SK-N-SH (cell line): ENCODE measurements around the gene PLCB1. TPM values are rescaled to one million over a fixed set of nuclear protein-coding genes. Genes with fewer than 3 reads are reported as not detected.

Experiments
- CTCF ChIA-PET: fragments of 300-600, 350-600 bp; formaldehyde crosslinking; extraction: SDS; loops from one replicate; lab custom pipeline; 2021; lab: Yijun Ruan, JAX
- POLR2A ChIA-PET: fragments of 350-600 bp; sonication (Branson Sonifier 250); formaldehyde crosslinking; extraction: SDS; loops from one replicate; lab custom pipeline; 2020; ENCODE audit warnings: antibody characterized with exemption, inconsistent platforms; lab: Yijun Ruan, JAX
- DNase-seq: peaks from one replicate; pipeline ENCODE4 v3.0.0; 2012
- H2AFZ ChIP-seq: fragments of 200-600 bp; sonication (generic); 2 replicates; pipeline ENCODE4 v1.8.1; 2016; ENCODE audit warnings: antibody characterized with exemption, mild to moderate bottlenecking, low read depth
- H3F3A ChIP-seq: fragments of 200-600 bp; sonication (generic); replicated peaks from 2 replicates; pipeline ENCODE3; 2016; ENCODE audit warnings: antibody characterized with exemption, mild to moderate bottlenecking; ENCODE audit not compliant: insufficient read depth
- H3K27ac ChIP-seq, 2 experiments: fragments of 200-500 bp in 1 of 2; fragments of 200-600 bp in 1 of 2; sonication (Bioruptor generic) in 1 of 2; sonication (generic), shearing (Covaris generic) in 1 of 2; 2 replicates each; pipeline versions ENCODE4 v1.5.1 to v1.6.1; 2014 to 2016; ENCODE audit warnings: low read depth in 2 of 2, inconsistent platforms in 1 of 2, low read length in 1 of 2, mild to moderate bottlenecking in 1 of 2, mixed read lengths in 1 of 2
- H3K27me3 ChIP-seq: fragments of 200-600 bp; sonication (generic), shearing (Covaris generic); 2 replicates; pipeline ENCODE4 v1.6.1; 2016; ENCODE audit warnings: mixed run types; ENCODE audit not compliant: insufficient read depth
- H3K36me3 ChIP-seq, 2 experiments: fragments of 200-500 bp in 1 of 2; fragments of 200-600 bp in 1 of 2; sonication (Bioruptor generic) in 1 of 2; sonication (generic) in 1 of 2; replicated peaks in 1 of 2; 2 replicates each; pipeline versions ENCODE3 to v1.5.1; 2014 to 2016; ENCODE audit warnings: low read length in 1 of 2, mild to moderate bottlenecking in 1 of 2; ENCODE audit not compliant: insufficient read depth in 2 of 2, control insufficient read depth in 1 of 2
- H3K4me1 ChIP-seq, 2 experiments: fragments of 200-500 bp in 1 of 2; fragments of 200-600 bp in 1 of 2; sonication (Bioruptor generic) in 1 of 2; sonication (generic), shearing (Covaris generic) in 1 of 2; 2 replicates each; pipeline versions ENCODE4 v1.5.1 to v1.6.1; 2014 to 2016; ENCODE audit warnings: low read depth in 1 of 2, low read length in 1 of 2, mixed run types in 1 of 2; ENCODE audit not compliant: insufficient read depth in 2 of 2, control insufficient read depth in 1 of 2
- H3K4me2 ChIP-seq: fragments of 200-600 bp; sonication (generic), shearing (Covaris generic); 2 replicates; pipeline ENCODE4 v1.6.1; 2017; ENCODE audit warnings: mixed run types
- H3K4me3 ChIP-seq, 2 experiments: fragments of 200-500 bp in 1 of 2; fragments of 200-600 bp in 1 of 2; sonication (Bioruptor generic) in 1 of 2; sonication (generic), shearing (Covaris generic) in 1 of 2; 2 replicates each; pipeline versions ENCODE4 v1.5.1 to v1.8.1; 2014 to 2016; ENCODE audit warnings: low read depth in 2 of 2, inconsistent platforms in 1 of 2, low read length in 1 of 2, mild to moderate bottlenecking in 1 of 2, mixed read lengths in 1 of 2, moderate library complexity in 1 of 2
- H3K79me2 ChIP-seq: fragments of 200-600 bp; sonication (generic); 2 replicates; pipeline ENCODE4 v1.8.1; 2017; ENCODE audit warnings: mild to moderate bottlenecking; ENCODE audit not compliant: insufficient read depth
- H3K9ac ChIP-seq: fragments of 200-600 bp; sonication (generic); 2 replicates; pipeline ENCODE4 v1.6.1; 2017; ENCODE audit warnings: mixed run types
- H3K9me2 ChIP-seq: fragments of 200-600 bp; sonication (generic); 2 replicates; pipeline ENCODE4 v1.6.1; 2017; ENCODE audit warnings: mixed run types
- H3K9me3 ChIP-seq: fragments of 200-600 bp; sonication (generic); 2 replicates; pipeline ENCODE4 v1.6.1; 2017; ENCODE audit warnings: mixed run types, mild to moderate bottlenecking, moderate library complexity
- H4K20me1 ChIP-seq: fragments of 200-600 bp; sonication (generic); 2 replicates; pipeline ENCODE4 v1.6.1; 2017; ENCODE audit warnings: mild to moderate bottlenecking, mixed run types; ENCODE audit not compliant: insufficient read depth
- ELF1 ChIP-seq: IDR thresholded peaks from 2 replicates; pipeline ENCODE4 v1.4.0; 2012
- EZH2phosphoT487 ChIP-seq: fragments of 200-600 bp; sonication (generic); IDR thresholded peaks from 2 replicates; pipeline ENCODE4 v1.6.1; 2017; ENCODE audit warnings: low read depth, mixed run types, mild to moderate bottlenecking, antibody characterized with exemption, moderate library complexity, borderline replicate concordance
- FOSL2 ChIP-seq: IDR thresholded peaks from 2 replicates; pipeline ENCODE4 v1.4.0; 2012; ENCODE audit warnings: low read depth, mild to moderate bottlenecking, moderate library complexity, borderline replicate concordance
- FOXJ3 ChIP-seq: sonication (generic); formaldehyde crosslinking; IDR thresholded peaks from 2 replicates; pipeline ENCODE4 v1.5.1; 2020; ENCODE audit warnings: mild to moderate bottlenecking, missing genetic modification reagents
- GABPA ChIP-seq: IDR thresholded peaks from 2 replicates; pipeline ENCODE4 v1.4.0; 2012; ENCODE audit warnings: low read depth, mild to moderate bottlenecking
- GATA2 ChIP-seq: sonication (generic); formaldehyde crosslinking; IDR thresholded peaks from 2 replicates; pipeline ENCODE4 v1.5.0; 2020; ENCODE audit warnings: mild to moderate bottlenecking, missing genetic modification reagents
- JUND ChIP-seq: IDR thresholded peaks from 2 replicates; pipeline ENCODE4 v1.4.0; 2012
- MAX ChIP-seq: IDR thresholded peaks from 2 replicates; pipeline ENCODE4 v1.4.0; 2012; ENCODE audit warnings: low read depth
- NFIC ChIP-seq: IDR thresholded peaks from 2 replicates; pipeline ENCODE4 v1.4.0; 2012; ENCODE audit warnings: borderline replicate concordance
- NRF1 ChIP-seq: IDR thresholded peaks from 2 replicates; pipeline ENCODE4 v1.6.1; 2012; ENCODE audit warnings: low read depth, mild to moderate bottlenecking, low read length
- POLR2AphosphoS5 ChIP-seq: IDR thresholded peaks from 2 replicates; pipeline ENCODE4 v1.6.1; 2012; ENCODE audit warnings: low read depth, low read length
- RAD21 ChIP-seq: IDR thresholded peaks from 2 replicates; pipeline ENCODE4 v1.6.1; 2012; ENCODE audit warnings: mild to moderate bottlenecking, low read length
- RCOR1 ChIP-seq: fragments of 150-350 bp; IDR thresholded peaks from 2 replicates; pipeline ENCODE4 v1.6.1; 2017; ENCODE audit warnings: antibody characterized with exemption, low read length
- RXRA ChIP-seq: IDR thresholded peaks from 2 replicates; pipeline ENCODE4 v1.4.0; 2012; ENCODE audit warnings: low read depth, mild to moderate bottlenecking, borderline replicate concordance
- SIN3A ChIP-seq: IDR thresholded peaks from 2 replicates; pipeline ENCODE4 v1.6.1; 2012; ENCODE audit warnings: low read depth, mild to moderate bottlenecking, low read length, moderate library complexity, borderline replicate concordance
- SMC3 ChIP-seq: IDR thresholded peaks from 2 replicates; pipeline ENCODE4 v1.6.1; 2012; ENCODE audit warnings: low read depth, low read length, improper control_type of control experiment
- TCF12 ChIP-seq: IDR thresholded peaks from 2 replicates; pipeline ENCODE4 v1.4.0; 2012
- TEAD4 ChIP-seq: IDR thresholded peaks from 2 replicates; pipeline ENCODE4 v1.4.0; 2012; ENCODE audit warnings: mild to moderate bottlenecking, borderline replicate concordance; ENCODE audit not compliant: insufficient read depth
- YY1 ChIP-seq: IDR thresholded peaks from 2 replicates; pipeline ENCODE4 v1.4.0; 2012; ENCODE audit warnings: low read depth, mild to moderate bottlenecking
- ZBTB33 ChIP-seq: IDR thresholded peaks from 2 replicates; pipeline ENCODE4 v1.4.0; 2012; ENCODE audit warnings: low read depth, borderline replicate concordance
- WGBS: methylation state at CpG from one replicate; pipeline ENCODE4 v1.1.6; 2017; ENCODE audit warnings: low lambda C conversion rate; 5-methylcytosine and 5-hydroxymethylcytosine counted together
- polyA plus RNA-seq, 3 experiments: library from polyadenylated mRNA; depleted of rRNA; stranded (reverse); fragments of >200 nt; gene quantifications; 2 replicates each; pipeline ENCODE4 v1.2.3, GENCODE V29; 2012
- TF ChIP-seq, protein P1 (sequence below): fragments of 200-600 bp; sonication (generic); IDR thresholded peaks from 2 replicates; pipeline ENCODE4 v1.6.1; 2017; ENCODE audit warnings: antibody characterized with exemption, mild to moderate bottlenecking, moderate library complexity
- TF ChIP-seq, protein P2 (sequence below): IDR thresholded peaks from 2 replicates; pipeline ENCODE4 v1.4.0; 2012; ENCODE audit warnings: low read depth, borderline replicate concordance

Gene PLCB1
- polyA plus RNA-seq, 1 of the 3 experiments (the other 2 are of a cell fraction), result 10.5 TPM

DNA sequence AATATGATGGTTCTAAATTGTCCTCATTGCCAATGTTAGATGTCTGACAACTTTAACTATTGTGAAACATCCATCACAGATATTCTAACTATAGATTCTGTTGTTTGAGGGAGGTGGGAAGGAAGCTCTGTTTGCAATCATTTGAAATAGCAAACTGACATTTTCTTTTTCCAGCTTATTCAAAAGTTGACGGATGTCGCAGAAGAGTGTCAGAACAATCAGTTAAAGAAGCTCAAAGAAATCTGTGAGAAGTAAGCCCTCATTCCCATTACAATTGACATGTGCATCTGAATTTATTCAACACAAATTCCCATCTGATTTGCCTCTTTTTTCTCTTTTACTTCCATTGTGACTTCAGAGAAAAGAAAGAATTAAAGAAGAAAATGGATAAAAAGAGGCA is 656.2 kb downstream of the PLCB1 start:
- Histone ChIP-seq H2AFZ (no peak overlapping the region), H3F3A (no peaks in the 10 kb centered on the region), H3K4me3 (no peak overlapping the region), H3K4me2 (no peak overlapping the region), H3K9me2 (no peaks in the 10 kb centered on the region), H3K27ac (no peak overlapping the region), H3K9ac (no peak overlapping the region), H4K20me1 (no peaks in the 10 kb centered on the region), H3K79me2 (no peaks in the 10 kb centered on the region), H3K9me3 (no peaks in the 10 kb centered on the region), H3K36me3 (peaks cover 25 to 27% of the 10 kb centered on the region in 2 experiments), H3K4me1 (no peaks in the 10 kb centered on the region; a peak in 1 of 4 replicates), H3K27me3 (no peaks in the 10 kb centered on the region)
- no peak for DNase-seq
- TF ChIP-seq NRF1 (no peak), TEAD4 (no peak), SIN3A (no peak), FOXJ3 (no peak), TCF12 (no peak), MAX (no peak)
- TF ChIP-seq, protein P1, sequence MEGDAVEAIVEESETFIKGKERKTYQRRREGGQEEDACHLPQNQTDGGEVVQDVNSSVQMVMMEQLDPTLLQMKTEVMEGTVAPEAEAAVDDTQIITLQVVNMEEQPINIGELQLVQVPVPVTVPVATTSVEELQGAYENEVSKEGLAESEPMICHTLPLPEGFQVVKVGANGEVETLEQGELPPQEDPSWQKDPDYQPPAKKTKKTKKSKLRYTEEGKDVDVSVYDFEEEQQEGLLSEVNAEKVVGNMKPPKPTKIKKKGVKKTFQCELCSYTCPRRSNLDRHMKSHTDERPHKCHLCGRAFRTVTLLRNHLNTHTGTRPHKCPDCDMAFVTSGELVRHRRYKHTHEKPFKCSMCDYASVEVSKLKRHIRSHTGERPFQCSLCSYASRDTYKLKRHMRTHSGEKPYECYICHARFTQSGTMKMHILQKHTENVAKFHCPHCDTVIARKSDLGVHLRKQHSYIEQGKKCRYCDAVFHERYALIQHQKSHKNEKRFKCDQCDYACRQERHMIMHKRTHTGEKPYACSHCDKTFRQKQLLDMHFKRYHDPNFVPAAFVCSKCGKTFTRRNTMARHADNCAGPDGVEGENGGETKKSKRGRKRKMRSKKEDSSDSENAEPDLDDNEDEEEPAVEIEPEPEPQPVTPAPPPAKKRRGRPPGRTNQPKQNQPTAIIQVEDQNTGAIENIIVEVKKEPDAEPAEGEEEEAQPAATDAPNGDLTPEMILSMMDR, result no peak
- WGBS, result 98% methylated on average over 2 of the region's 2 CpGs
- POLR2A ChIA-PET, result interaction anchor here (0.7 kb wide), 1 partner anchor 588 kb away, joined by 3 read pairs; no protein-coding TSS in a partner anchor
- CTCF ChIA-PET, result interaction anchor here (0.7 to 2.4 kb wide), 7 partner anchors 13 to 605 kb away, joined by 3 to 8 read pairs (median 5); no protein-coding TSS in a partner anchor

DNA sequence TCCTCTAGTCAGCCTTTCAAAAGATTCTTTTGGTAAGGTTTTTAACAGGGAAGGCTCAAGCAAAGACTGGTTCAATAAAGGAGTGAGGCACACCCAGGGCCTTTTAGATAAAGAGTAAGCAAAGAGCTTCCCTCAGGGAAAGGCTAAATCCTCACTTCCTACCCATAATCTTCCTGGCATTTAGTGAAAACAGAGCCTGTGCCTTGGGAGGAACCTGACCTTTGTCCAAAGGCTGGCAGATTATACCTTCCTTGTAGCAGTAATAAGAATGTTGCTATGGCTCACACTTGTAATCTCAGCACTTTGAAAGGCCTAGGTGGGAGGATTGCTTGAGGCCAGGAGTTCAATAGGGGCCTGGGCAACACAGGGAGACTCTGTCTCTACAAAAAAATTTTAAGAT is 656.8 kb downstream of the PLCB1 start:
- H3K9ac ChIP-seq, result no peak overlapping the region
- no peak for TF ChIP-seq POLR2AphosphoS5
- TF ChIP-seq RCOR1, result no peak
- no peak for TF ChIP-seq GATA2 (CRISPR knock-in tag)
- no peak for TF ChIP-seq NFIC
- no peak for TF ChIP-seq SMC3
- no peak for TF ChIP-seq ELF1
- TF ChIP-seq ZBTB33, result no peak
- TF ChIP-seq YY1, result no peak
- TF ChIP-seq NRF1, result no peak
- TF ChIP-seq FOSL2, result no peak
- TF ChIP-seq FOXJ3, result no peak
- no peak for TF ChIP-seq RAD21
- TF ChIP-seq GABPA, result no peak
- no peak for TF ChIP-seq MAX
- TF ChIP-seq, protein P2, sequence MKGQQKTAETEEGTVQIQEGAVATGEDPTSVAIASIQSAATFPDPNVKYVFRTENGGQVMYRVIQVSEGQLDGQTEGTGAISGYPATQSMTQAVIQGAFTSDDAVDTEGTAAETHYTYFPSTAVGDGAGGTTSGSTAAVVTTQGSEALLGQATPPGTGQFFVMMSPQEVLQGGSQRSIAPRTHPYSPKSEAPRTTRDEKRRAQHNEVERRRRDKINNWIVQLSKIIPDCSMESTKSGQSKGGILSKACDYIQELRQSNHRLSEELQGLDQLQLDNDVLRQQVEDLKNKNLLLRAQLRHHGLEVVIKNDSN, result no peak
- no peak for TF ChIP-seq EZH2phosphoT487
- TF ChIP-seq JUND, result no peak
- no peak for TF ChIP-seq RXRA
- POLR2A ChIA-PET, result no interaction called here
- H3K4me3 ChIP-seq, result no peak overlapping the region
- no peaks in the 10 kb centered on the region for H3K9me3 ChIP-seq
- H3F3A ChIP-seq, result no peaks in the 10 kb centered on the region
- H3K27me3 ChIP-seq, result no peaks in the 10 kb centered on the region
- no peak overlapping the region for H3K27ac ChIP-seq
- H4K20me1 ChIP-seq, result no peaks in the 10 kb centered on the region
- no peaks in the 10 kb centered on the region for H3K79me2 ChIP-seq
- peaks cover 25 to 26% of the 10 kb centered on the region in 2 experiments for H3K36me3 ChIP-seq
- CTCF ChIA-PET, result interaction anchor here (0.5 to 2.4 kb wide), 9 partner anchors 13 to 604 kb away, joined by 3 to 14 read pairs (median 6); no protein-coding TSS in a partner anchor
- no peaks in the 10 kb centered on the region; a peak in 1 of 4 replicates for H3K4me1 ChIP-seq
- H2AFZ ChIP-seq, result no peak overlapping the region
- H3K4me2 ChIP-seq, result no peak overlapping the region
- no peaks in the 10 kb centered on the region for H3K9me2 ChIP-seq
- DNase-seq, result no peak
